AG08396 (cell line): Measurements from ENCODE around the gene HPCA.
A peak's percentile ranks its signal among the peaks of the same experiment; 100 is the strongest.

Experiments
- DNase-seq: peaks from one replicate; pipeline ENCODE4 v3.0.0; 2012; ENCODE audit warnings: low spot score, mixed read lengths

HPCA gene

GRCh38 chr1:32886004-32886827 lies at the start of gene HPCA:
HPCA (plus strand) TSS chr1:32886491; CDS start chr1:32888899, 2,408 bp downstream.
- peak; percentile 90 for DNase-seq

- DNase-seq, result no peak
Observed at GRCh38 chr1:32848354-32849063, 37.8 kb upstream of the HPCA start.

- no peak for DNase-seq
Observed at GRCh38 chr1:32855861-32856617, 30.3 kb upstream of the HPCA start.

GRCh38 chr1:32858136-32858535 lies 28.2 kb upstream of the HPCA start:
- no peak for DNase-seq

GRCh38 chr1:32858791-32859190 lies 27.5 kb upstream of the HPCA start:
- DNase-seq, result no peak

GRCh38 chr1:32859915-32860314 lies 26.4 kb upstream of the HPCA start:
- no peak for DNase-seq

- no peak for DNase-seq
Observed at GRCh38 chr1:32860566-32860965, 25.7 kb upstream of the HPCA start.

GRCh38 chr1:32861904-32862695 lies 24.2 kb upstream of the HPCA start:
- DNase-seq, result no peak

- DNase-seq, result no peak
Observed at GRCh38 chr1:32863218-32863880, 22.9 kb upstream of the HPCA start.

- DNase-seq, result no peak
Observed at GRCh38 chr1:32863881-32864245, 22.4 kb upstream of the HPCA start.

- no peak for DNase-seq
Observed at GRCh38 chr1:32864375-32865019, 21.8 kb upstream of the HPCA start.

GRCh38 chr1:32865639-32866405 lies 20.5 kb upstream of the HPCA start:
- no peak for DNase-seq

- DNase-seq, result no peak
Observed at GRCh38 chr1:32867151-32867550, 19.1 kb upstream of the HPCA start.

GRCh38 chr1:32867671-32868070 lies 18.6 kb upstream of the HPCA start:
- DNase-seq, result no peak

- DNase-seq, result no peak
Observed at GRCh38 chr1:32868085-32868484, 18.2 kb upstream of the HPCA start.

GRCh38 chr1:32868806-32869455 lies 17.4 kb upstream of the HPCA start:
- no peak for DNase-seq

GRCh38 chr1:32869923-32870614 lies 16.2 kb upstream of the HPCA start:
- no peak for DNase-seq

GRCh38 chr1:32870615-32871363 lies 15.5 kb upstream of the HPCA start, which contains the start of gene FNDC5:
FNDC5 (minus strand) TSS chr1:32870912.
- peak; percentile 68 for DNase-seq
